Sigmoid colon (tissue), 7 donors: ENCODE results near the gene HAUS3. TPM values are rescaled to one million over a fixed set of nuclear protein-coding genes. Genes with fewer than 3 reads are reported as not detected.

Source experiments
- DNase-seq: peaks from one replicate; pipeline ENCODE4 v3.0.0-alpha.2; 2019
- H3K27ac ChIP-seq, 4 donors: fragments of 200-600 bp; sonication (generic); one replicate each; pipeline ENCODE4 v1.5.1; 2016 to 2019; ENCODE audit warnings: mild to moderate bottlenecking in 1 of 4
- H3K27me3 ChIP-seq, 3 donors: fragments of 200-600 bp; sonication (generic); one replicate each; pipeline ENCODE4 v1.5.1; 2019; ENCODE audit warnings: mild to moderate bottlenecking in 1 of 3
- H3K36me3 ChIP-seq, 4 donors: fragments of 200-600 bp; sonication (generic); one replicate each; pipeline ENCODE4 v1.5.1; 2016 to 2019
- H3K4me1 ChIP-seq, 4 donors: fragments of 200-600 bp; sonication (generic); one replicate each; pipeline ENCODE4 v1.5.1; 2017 to 2019
- H3K4me3 ChIP-seq, 4 donors: fragments of 200-600 bp; sonication (generic); one replicate each; pipeline ENCODE4 v1.5.1; 2017 to 2019; ENCODE audit warnings: mild to moderate bottlenecking in 2 of 4, moderate library complexity in 1 of 4
- H3K9me3 ChIP-seq, 4 donors: fragments of 200-600 bp in 3 of 4; sonication (generic) in 3 of 4; one replicate each; pipeline versions ENCODE4 v1.5.1 to v1.6.1; 2013 to 2019
- CTCF ChIP-seq, 4 experiments: fragments of 450-650 bp in 3 of 4; fragments of 200-600 bp in 1 of 4; IDR thresholded peaks; one replicate each; pipeline ENCODE4 v1.5.1; 2016 to 2019; ENCODE audit warnings: antibody characterized with exemption in 4 of 4, mild to moderate bottlenecking in 3 of 4, moderate library complexity in 2 of 4
- EP300 ChIP-seq, 4 donors: sonication (generic); formaldehyde crosslinking; IDR thresholded peaks; one replicate each; pipeline ENCODE4 v1.6.1; 2017; ENCODE audit warnings: antibody characterized with exemption in 4 of 4
- POLR2A ChIP-seq, 2 donors: fragments of 450-650 bp; IDR thresholded peaks; one replicate each; pipeline ENCODE4 v1.6.1; 2016; ENCODE audit warnings: antibody characterized with exemption in 2 of 2, mild to moderate bottlenecking in 2 of 2, moderate library complexity in 2 of 2
- POLR2AphosphoS5 ChIP-seq, 4 donors: sonication (generic); formaldehyde crosslinking; IDR thresholded peaks; one replicate each; pipeline ENCODE4 v1.6.1; 2017; ENCODE audit warnings: antibody characterized with exemption in 4 of 4
- WGBS, 2 donors: extraction: QIAGEN DNeasy Blood & Tissue Kit; methylation state at CpG; one replicate each; pipeline ENCODE4 v1.1.7; 2013; 5-methylcytosine and 5-hydroxymethylcytosine counted together
- intact Hi-C: fragments of 100-400 bp; cut with DNase I; formaldehyde crosslinking; loops from one replicate; pipeline ENCODE4 v1.15.1; 2023
- polyA plus RNA-seq, 3 donors: library from polyadenylated mRNA; stranded (reverse); fragments of 200-250 nt; gene quantifications; one replicate each; pipeline ENCODE4 v1.2.3, GENCODE V29; 2013
- total RNA-seq, 4 donors: library from RNA; depleted of rRNA; stranded (reverse); fragments of >200 nt; gene quantifications; one replicate each; pipeline ENCODE4 v1.1.0, GENCODE V29; 2016
- donor health status: healthy with polysubstance abuse.
- donor health status: Bipolar disorder and iron deficiency.
- donor health status: healthy.

HAUS3 gene
- total and polyA plus RNA-seq, 7 donors = 3.2 to 18.5 (median 12.1) TPM

DNA sequence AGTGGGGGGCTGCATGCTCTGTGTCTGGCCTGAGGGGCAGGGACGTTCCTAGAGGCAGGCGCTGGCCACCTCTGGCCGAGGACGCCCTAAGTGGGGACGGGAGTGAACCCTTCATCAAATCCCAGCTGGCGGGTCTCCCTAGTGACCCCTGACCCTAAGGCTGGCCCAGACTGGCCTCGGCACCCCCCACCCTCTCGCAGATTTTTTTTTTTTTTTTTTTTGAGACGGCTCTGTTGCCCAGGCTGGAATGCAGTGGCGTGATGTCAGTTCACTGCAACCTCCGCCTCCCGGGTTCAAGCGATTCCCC is 21.0 kb upstream of the HAUS3 start:
- Histone ChIP-seq H3K4me1 (peaks cover 0 to 79% (median 65%) of the 10 kb centered on the region in 4 donors), H3K27me3 (no peaks in the 10 kb centered on the region), H3K9me3 (no peaks in the 10 kb centered on the region), H3K36me3 (peaks cover 0 to 7% (median 0%) of the 10 kb centered on the region in 4 donors), H3K4me3 (peak overlapping the region; percentile 48 to 92 (median 62)), H3K27ac (peak overlapping the region; percentile 93 to 99 (median 98))
- no peak for DNase-seq
- intact Hi-C loops = loop anchor here (1.0 to 10.0 kb wide), 5 partner anchors 21 to 494 kb away; partner anchors contain the start of genes CFAP99, HAUS3, POLN and RNF4
- WGBS, 2 donors = 37 to 52% methylated on average over 13 of the region's 13 CpGs
- no peak for TF ChIP-seq POLR2A (IDR thresholded peaks at IDR 0.05)
- no peak for TF ChIP-seq EP300 (IDR thresholded peaks at IDR 0.05)

DNA sequence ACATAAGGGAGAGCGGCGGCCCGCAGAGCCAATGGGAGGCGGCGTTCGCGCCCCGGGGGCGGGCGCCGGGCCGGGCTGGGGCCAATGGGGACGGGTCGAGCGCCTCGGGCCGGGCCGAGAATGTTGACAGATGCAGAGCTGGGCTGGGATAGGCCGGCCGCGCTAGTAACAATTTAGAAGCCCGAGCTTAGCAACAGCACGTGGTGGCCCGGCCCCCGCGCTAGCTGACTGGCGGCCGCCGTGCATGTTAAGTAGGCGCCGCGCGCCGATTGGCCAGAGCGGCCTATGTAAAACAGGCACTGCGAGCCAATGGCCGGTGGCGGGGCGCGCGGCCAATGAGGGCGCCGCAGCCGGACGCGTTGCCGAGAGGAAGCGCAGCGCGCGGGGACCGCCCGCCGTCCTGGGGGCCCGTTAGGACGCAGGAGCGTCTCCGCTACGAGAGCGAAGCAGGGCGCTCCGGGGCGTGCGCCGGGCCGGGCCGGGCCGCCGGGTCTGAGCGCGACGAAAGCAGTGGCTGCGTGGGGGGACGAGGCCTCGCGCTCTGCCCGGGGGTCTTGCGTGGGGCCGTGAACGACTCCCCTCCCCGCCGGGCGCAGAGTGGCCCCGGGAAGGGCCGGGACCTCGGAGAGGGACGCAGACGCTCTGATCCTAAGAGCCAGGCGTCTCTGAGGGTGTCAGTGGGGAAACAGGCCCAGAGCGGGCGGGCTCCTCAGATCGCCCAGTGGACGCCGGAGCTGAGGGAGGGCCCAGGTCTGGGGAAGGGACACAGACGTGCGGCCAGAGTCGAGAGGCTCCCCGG is 20.4 kb upstream of the HAUS3 start:
- Histone ChIP-seq H3K9me3 (no peaks in the 10 kb centered on the region), H3K36me3 (peaks cover 0 to 7% (median 0%) of the 10 kb centered on the region in 4 donors), H3K27ac (peak overlapping the region; percentile 96 to 99 (median 98)), H3K27me3 (no peaks in the 10 kb centered on the region), H3K4me3 (peak overlapping the region; percentile 48 to 94 (median 92)), H3K4me1 (peaks cover 0 to 85% (median 70%) of the 10 kb centered on the region in 4 donors)
- intact Hi-C loops = loop anchor here (1.0 to 10.0 kb wide), 5 partner anchors 20 to 495 kb away; partner anchors contain the start of genes CFAP99, HAUS3, POLN and RNF4
- peak; percentile 89 to 95 (median 94) for TF ChIP-seq POLR2AphosphoS5 (IDR thresholded peaks at IDR 0.05)
- TF ChIP-seq CTCF (IDR thresholded peaks at IDR 0.05) = no peak
- TF ChIP-seq EP300 (IDR thresholded peaks at IDR 0.05) = no peak
- peak; percentile 53 to 72 for TF ChIP-seq POLR2A (IDR thresholded peaks at IDR 0.05)
- 1% methylated on average over 98 of the region's 98 CpGs for WGBS, 2 donors
- peak; percentile 100 for DNase-seq

GRCh38 chr4:2261853-2262144 is 19.9 kb upstream of the HAUS3 start, which contains the start of gene MXD4:
Gene MXD4 (minus strand): TSS chr4:2262109. CDS start chr4:2261980, 129 bp downstream.
- Histone ChIP-seq H3K36me3 (peaks cover 0 to 7% (median 0%) of the 10 kb centered on the region in 4 donors), H3K27me3 (no peaks in the 10 kb centered on the region), H3K4me1 (peaks cover 0 to 87% (median 73%) of the 10 kb centered on the region in 4 donors), H3K4me3 (peak within 1 kb of the TSS; percentile 92 to 97 (median 94)), H3K27ac (peak within 1 kb of the TSS; percentile 96 to 99 (median 98)), H3K9me3 (no peaks in the 10 kb centered on the region)
- 0 to 1% methylated on average over 46 of the region's 46 CpGs for WGBS, 2 donors
- DNase-seq = no peak
- no peak for TF ChIP-seq POLR2A (IDR thresholded peaks at IDR 0.05)
- peak; percentile 1 to 91 (median 58) for TF ChIP-seq POLR2AphosphoS5 (IDR thresholded peaks at IDR 0.05)
- intact Hi-C loops = loop anchor here (1.0 to 10.0 kb wide), 5 partner anchors 19 to 496 kb away; partner anchors contain the start of genes CFAP99, HAUS3, POLN and RNF4

DNA sequence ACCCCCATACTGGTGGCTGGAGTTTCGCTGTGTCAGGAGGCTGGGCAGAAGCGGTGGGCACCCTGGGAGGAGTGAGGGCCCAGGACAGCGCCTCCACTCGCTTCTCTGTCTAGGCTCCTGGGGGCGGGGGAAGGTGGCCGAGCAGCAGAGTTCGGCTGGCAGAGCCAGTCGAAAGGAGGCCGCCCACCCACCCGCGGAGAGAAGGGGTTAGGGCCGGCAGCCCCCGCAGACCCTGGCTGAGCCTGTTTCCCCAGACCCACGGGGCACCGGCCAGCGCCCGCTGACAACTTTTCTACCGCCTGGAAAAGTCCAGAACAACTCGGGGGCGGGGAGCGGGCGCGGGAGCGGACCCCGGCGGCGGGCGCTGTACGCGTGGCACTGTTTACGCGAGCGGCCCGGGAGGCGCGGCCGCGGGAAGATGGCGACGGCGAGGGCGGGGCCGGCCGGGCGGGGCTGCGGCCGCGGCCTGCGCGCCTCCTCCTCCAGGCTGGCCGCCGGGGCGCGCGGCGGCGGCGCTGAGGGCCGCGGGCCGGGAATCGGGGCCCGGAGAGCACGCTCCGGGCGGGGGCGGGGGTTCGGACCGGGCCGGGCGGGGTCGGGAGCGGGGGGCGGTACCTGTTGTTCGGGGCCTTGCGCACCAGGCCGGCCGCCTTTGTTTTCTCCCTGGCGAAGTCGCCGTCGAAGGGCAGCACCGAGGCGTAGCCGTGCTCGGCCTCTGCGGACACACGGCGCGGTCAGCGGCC is 19.4 kb upstream of the HAUS3 start:
- Histone ChIP-seq H3K27ac (peak overlapping the region; percentile 87 to 96 (median 94)), H3K27me3 (no peaks in the 10 kb centered on the region), H3K36me3 (peaks cover 0 to 7% (median 0%) of the 10 kb centered on the region in 4 donors), H3K9me3 (no peaks in the 10 kb centered on the region), H3K4me1 (peaks cover 0 to 87% (median 73%) of the 10 kb centered on the region in 4 donors), H3K4me3 (peak overlapping the region; percentile 92 to 97 (median 94))
- WGBS, 2 donors = 1% methylated on average over 91 of the region's 91 CpGs
- TF ChIP-seq POLR2A (IDR thresholded peaks at IDR 0.05) (no peak), POLR2AphosphoS5 (IDR thresholded peaks at IDR 0.05) (peak in 1 of 4 donors; percentile 14)
- peak; percentile 73 for DNase-seq
- intact Hi-C loops = loop anchor here (5.0 to 10.0 kb wide), 3 partner anchors 104 to 496 kb away; partner anchors contain the start of genes CFAP99, TNIP2 and ZFYVE28

GRCh38 chr4:2260344-2261109 is 18.6 kb upstream of the HAUS3 start:
- H3K4me3 ChIP-seq = peak overlapping the region; percentile 92 to 97 (median 94)
- TF ChIP-seq POLR2A (IDR thresholded peaks at IDR 0.05) = no peak
- H3K27me3 ChIP-seq = no peaks in the 10 kb centered on the region
- intact Hi-C loops = loop anchor here (5.0 to 10.0 kb wide), 3 partner anchors 104 to 497 kb away; partner anchors contain the start of genes CFAP99, TNIP2 and ZFYVE28
- H3K9me3 ChIP-seq = no peaks in the 10 kb centered on the region
- peaks cover 0 to 87% (median 73%) of the 10 kb centered on the region in 4 donors for H3K4me1 ChIP-seq
- 46 to 50% methylated on average over 23 of the region's 23 CpGs for whole genome bisulfite sequencing, 2 donors
- peak; percentile 74 for DNase-seq
- H3K36me3 ChIP-seq = peaks cover 0 to 7% (median 0%) of the 10 kb centered on the region in 4 donors
- peak overlapping the region; percentile 87 to 96 (median 94) for H3K27ac ChIP-seq
